PC-9 (cell line): ENCODE data around the gene HPRT1. TPM values are rescaled to one million over a fixed set of nuclear protein-coding genes. Genes with fewer than 3 reads are reported as not detected.

Experiments
- BruUV-seq: library from RNA; stranded (reverse); fragments of 400-500 nt; replicated peaks from 2 replicates; lab custom pipeline; 2021; lab: Mats Ljungman, UMichigan
- CTCF ChIA-PET: fragments of 300-600 bp; sonication (Branson Sonifier 250); formaldehyde crosslinking; loops from one replicate; lab custom pipeline; 2022; ENCODE audit warnings: antibody characterized with exemption; lab: Charles Lee
- POLR2A ChIA-PET: fragments of 300-600 bp; sonication (Branson Sonifier 250); formaldehyde crosslinking; loops from one replicate; lab custom pipeline; 2022; ENCODE audit warnings: antibody characterized with exemption; ENCODE audit not compliant: unreplicated experiment; lab: Charles Lee
- DNase-seq, 2 experiments: peaks; one replicate each; pipeline versions ENCODE4 v3.0.0 to v3.0.0-alpha.2; 2015 to 2022; ENCODE audit warnings: mixed read lengths in 1 of 2
- H2AFZ ChIP-seq: fragments of 200-600 bp; sonication (generic); 2 replicates; pipeline ENCODE4 v1.8.1; 2017; ENCODE audit warnings: antibody characterized with exemption
- H3F3A ChIP-seq: fragments of 200-600 bp; sonication (generic); 2 replicates; pipeline ENCODE4 v1.8.1; 2017; ENCODE audit warnings: antibody characterized with exemption, mild to moderate bottlenecking, low read depth; ENCODE audit not compliant: insufficient read depth
- H3K27ac ChIP-seq: fragments of 200-600 bp; sonication (generic); 2 replicates; pipeline ENCODE4 v1.6.1; 2016; ENCODE audit warnings: mixed run types
- H3K27me3 ChIP-seq: fragments of 200-600 bp; sonication (generic); 2 replicates; pipeline ENCODE4 v1.6.1; 2016; ENCODE audit warnings: low read depth, mixed run types; ENCODE audit not compliant: insufficient read depth
- H3K36me3 ChIP-seq: fragments of 200-600 bp; sonication (generic); 2 replicates; pipeline ENCODE4 v1.6.1; 2016; ENCODE audit warnings: low read depth, mixed run types
- H3K4me1 ChIP-seq: fragments of 200-600 bp; sonication (generic); replicated peaks from 2 replicates; pipeline ENCODE4 v1.6.1; 2016; ENCODE audit warnings: mixed run types; ENCODE audit not compliant: insufficient read depth
- H3K4me2 ChIP-seq: fragments of 200-600 bp; sonication (generic); 2 replicates; pipeline ENCODE4 v1.6.1; 2017; ENCODE audit warnings: mixed run types
- H3K4me3 ChIP-seq: fragments of 200-600 bp; sonication (generic); 2 replicates; pipeline ENCODE4 v1.6.1; 2016; ENCODE audit warnings: mixed run types
- H3K79me2 ChIP-seq: fragments of 200-600 bp; sonication (generic); 2 replicates; pipeline ENCODE4 v1.6.1; 2017; ENCODE audit warnings: low read depth, mixed run types
- H3K9me2 ChIP-seq: fragments of 200-600 bp; sonication (generic); 2 replicates; pipeline ENCODE4 v1.8.1; 2017; ENCODE audit warnings: mild to moderate bottlenecking; ENCODE audit not compliant: insufficient read depth
- H3K9me3 ChIP-seq: fragments of 200-600 bp; sonication (generic); 2 replicates; pipeline ENCODE4 v1.8.1; 2016; ENCODE audit warnings: low read depth; ENCODE audit not compliant: insufficient read depth
- H4K20me1 ChIP-seq: fragments of 200-600 bp; sonication (generic); 2 replicates; pipeline ENCODE4 v1.8.1; 2017; ENCODE audit not compliant: insufficient read depth
- EZH2 ChIP-seq: fragments of 200-600 bp; sonication (generic); IDR thresholded peaks from 2 replicates; pipeline ENCODE4 v1.8.0; 2017; ENCODE audit warnings: antibody characterized with exemption, low read depth
- intact Hi-C: fragments of 100-400 bp; cut with micrococcal nuclease; formaldehyde crosslinking; loops from one replicate; pipeline ENCODE4 v1.10.0; 2022; ENCODE audit not compliant: unreplicated experiment
- total RNA-seq: library from RNA; stranded (reverse); gene quantifications from 2 replicates; pipeline ENCODE4 v1.2.3, GENCODE V29; 2021
- TF ChIP-seq, protein P1 (sequence below): fragments of 200-600 bp; sonication (generic); conservative IDR thresholded peaks from 2 replicates; pipeline ENCODE4 v1.6.1; 2017; ENCODE audit warnings: mixed run types, antibody characterized with exemption, mild to moderate bottlenecking, moderate library complexity

Gene HPRT1
- total RNA-seq, 1 experiment from 2014 or later: 61.7 TPM

DNA sequence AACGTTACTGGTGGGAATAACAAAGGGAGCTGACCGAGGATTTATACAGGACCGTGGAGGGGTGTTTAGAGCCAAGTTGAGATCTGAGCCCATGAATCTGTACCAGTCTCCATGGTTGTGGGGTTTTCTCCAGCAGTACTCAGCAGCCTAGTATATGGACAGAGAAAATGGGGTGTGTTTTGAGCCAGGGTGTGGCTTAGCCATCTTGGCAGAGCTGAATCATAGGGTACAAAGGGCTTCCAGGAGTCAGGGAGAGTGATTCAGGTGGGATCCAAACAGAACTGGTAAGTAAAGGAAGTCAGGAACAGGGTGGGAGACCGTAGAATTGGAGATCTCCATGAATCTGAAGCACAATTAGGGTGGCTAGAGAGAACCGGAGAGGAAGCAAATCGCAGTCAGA lies 7.4 kb upstream of the HPRT1 start:
- H3K27ac ChIP-seq: no peak overlapping the region
- TF ChIP-seq EZH2: no peak
- TF ChIP-seq, protein P1, sequence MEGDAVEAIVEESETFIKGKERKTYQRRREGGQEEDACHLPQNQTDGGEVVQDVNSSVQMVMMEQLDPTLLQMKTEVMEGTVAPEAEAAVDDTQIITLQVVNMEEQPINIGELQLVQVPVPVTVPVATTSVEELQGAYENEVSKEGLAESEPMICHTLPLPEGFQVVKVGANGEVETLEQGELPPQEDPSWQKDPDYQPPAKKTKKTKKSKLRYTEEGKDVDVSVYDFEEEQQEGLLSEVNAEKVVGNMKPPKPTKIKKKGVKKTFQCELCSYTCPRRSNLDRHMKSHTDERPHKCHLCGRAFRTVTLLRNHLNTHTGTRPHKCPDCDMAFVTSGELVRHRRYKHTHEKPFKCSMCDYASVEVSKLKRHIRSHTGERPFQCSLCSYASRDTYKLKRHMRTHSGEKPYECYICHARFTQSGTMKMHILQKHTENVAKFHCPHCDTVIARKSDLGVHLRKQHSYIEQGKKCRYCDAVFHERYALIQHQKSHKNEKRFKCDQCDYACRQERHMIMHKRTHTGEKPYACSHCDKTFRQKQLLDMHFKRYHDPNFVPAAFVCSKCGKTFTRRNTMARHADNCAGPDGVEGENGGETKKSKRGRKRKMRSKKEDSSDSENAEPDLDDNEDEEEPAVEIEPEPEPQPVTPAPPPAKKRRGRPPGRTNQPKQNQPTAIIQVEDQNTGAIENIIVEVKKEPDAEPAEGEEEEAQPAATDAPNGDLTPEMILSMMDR: no peak
- no peak overlapping the region for H3K4me3 ChIP-seq
- H3F3A ChIP-seq: peaks cover 4% of the 10 kb centered on the region
- H4K20me1 ChIP-seq: no peaks in the 10 kb centered on the region
- no peaks in the 10 kb centered on the region for H3K9me2 ChIP-seq
- CTCF ChIA-PET: no interaction called here
- H2AFZ ChIP-seq: no peak overlapping the region
- no peaks in the 10 kb centered on the region for H3K4me1 ChIP-seq
- H3K9me3 ChIP-seq: no peaks in the 10 kb centered on the region
- H3K79me2 ChIP-seq: no peaks in the 10 kb centered on the region
- no peak for DNase-seq
- no TSS peak for BruUV-seq
- intact Hi-C loops: no loop called here
- H3K36me3 ChIP-seq: no peaks in the 10 kb centered on the region
- POLR2A ChIA-PET: no interaction called here
- H3K27me3 ChIP-seq: no peaks in the 10 kb centered on the region
- H3K4me2 ChIP-seq: no peak overlapping the region

DNA sequence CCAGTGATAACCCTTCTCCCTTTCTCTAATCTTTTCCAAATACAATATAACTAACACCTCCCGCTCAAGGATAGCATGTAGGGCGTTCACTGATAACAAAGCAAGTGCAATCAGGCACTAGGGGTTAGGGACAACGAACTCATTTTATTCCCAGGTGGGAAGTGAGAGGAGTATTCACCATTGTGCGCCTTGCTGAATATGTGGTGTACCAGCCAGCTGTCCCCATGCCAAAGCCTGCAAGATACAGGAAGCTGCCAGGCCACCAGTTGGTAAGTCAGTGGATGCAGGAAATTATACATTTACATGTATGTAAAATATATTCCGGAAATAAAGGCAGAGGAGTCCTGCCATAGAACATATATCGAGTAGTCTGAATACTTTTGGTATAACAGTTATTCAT lies 6.3 kb upstream of the HPRT1 start:
- Histone ChIP-seq H3K4me3 (no peak overlapping the region), H3K27me3 (no peaks in the 10 kb centered on the region), H3K9me3 (no peaks in the 10 kb centered on the region), H3F3A (peaks cover 4% of the 10 kb centered on the region), H3K79me2 (no peaks in the 10 kb centered on the region), H3K27ac (no peak overlapping the region), H3K9me2 (no peaks in the 10 kb centered on the region), H2AFZ (no peak overlapping the region), H3K4me2 (no peak overlapping the region), H3K4me1 (no peaks in the 10 kb centered on the region), H3K36me3 (no peaks in the 10 kb centered on the region), H4K20me1 (no peaks in the 10 kb centered on the region)
- intact Hi-C loops: no loop called here
- no peak for DNase-seq
- POLR2A ChIA-PET: no interaction called here
- CTCF ChIA-PET: no interaction called here
- TF ChIP-seq EZH2: no peak
- TF ChIP-seq, protein P1: no peak
- no TSS peak for BruUV-seq

DNA sequence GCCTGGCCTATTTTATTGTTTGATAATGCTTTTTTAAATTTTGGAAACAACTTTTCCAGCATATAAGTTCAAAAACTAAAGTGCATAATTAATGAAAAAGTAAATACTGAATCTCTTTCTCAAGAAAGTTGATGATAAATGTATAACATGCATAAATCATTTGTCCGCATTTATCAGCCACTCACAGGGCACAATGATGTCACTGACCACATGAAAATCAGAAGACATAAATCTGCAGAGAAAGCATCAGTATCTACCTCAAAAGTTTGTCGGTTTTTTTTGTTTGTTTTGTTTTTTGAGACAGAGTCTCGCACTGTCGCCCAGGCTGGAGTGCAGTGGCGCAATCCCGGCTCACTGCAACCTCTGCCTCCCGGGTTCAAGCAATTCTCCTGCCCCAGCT lies 5.5 kb upstream of the HPRT1 start:
- TF ChIP-seq, protein P1: no peak
- TF ChIP-seq EZH2: no peak
- H3K9me2 ChIP-seq: no peaks in the 10 kb centered on the region
- no TSS peak for BruUV-seq
- peaks cover 1% of the 10 kb centered on the region; the same call in 1 of the 2 replicates for H3K4me1 ChIP-seq
- H3K4me3 ChIP-seq: no peak overlapping the region
- no peak overlapping the region for H2AFZ ChIP-seq
- no peaks in the 10 kb centered on the region for H3K36me3 ChIP-seq
- H3K79me2 ChIP-seq: no peaks in the 10 kb centered on the region
- DNase-seq: no peak
- no peaks in the 10 kb centered on the region for H3K27me3 ChIP-seq
- no peaks in the 10 kb centered on the region for H4K20me1 ChIP-seq
- no peak overlapping the region for H3K27ac ChIP-seq
- no peaks in the 10 kb centered on the region for H3K9me3 ChIP-seq
- intact Hi-C loops: no loop called here
- no peak overlapping the region for H3K4me2 ChIP-seq
- ChIA-PET CTCF (no interaction called here), POLR2A (no interaction called here)
- H3F3A ChIP-seq: peaks cover 4% of the 10 kb centered on the region
